HepG2 (cell line): ENCODE data around the gene AHCYL1. TPM values are rescaled to one million over a fixed set of nuclear protein-coding genes. Genes with fewer than 3 reads are reported as not detected.
A peak's percentile ranks its signal among the peaks of the same experiment; 100 is the strongest.

Experiments
- CSRNP2 ChIP-seq: sonication (generic); formaldehyde crosslinking; conservative IDR thresholded peaks from 2 replicates; pipeline ENCODE4 v1.8.0; 2022; ENCODE audit warnings: low read depth, missing genetic modification reagents
- ETV5 ChIP-seq: IDR thresholded peaks from 2 replicates; pipeline ENCODE4 v1.6.1; 2018; ENCODE audit warnings: missing biosample characterization, missing genetic modification reagents, inconsistent platforms, borderline replicate concordance
- GATAD2A ChIP-seq: IDR thresholded peaks from 2 replicates; pipeline ENCODE4 v1.6.1; 2016
- HNF1B ChIP-seq: sonication (generic); formaldehyde crosslinking; IDR thresholded peaks from 2 replicates; pipeline ENCODE4 v1.5.1; 2020; ENCODE audit warnings: mild to moderate bottlenecking, moderate library complexity, missing genetic modification reagents
- KAT7 ChIP-seq: IDR thresholded peaks from 2 replicates; pipeline ENCODE4 v1.6.1; 2018; ENCODE audit warnings: borderline replicate concordance, missing compliant biosample characterization
- KDM3A ChIP-seq: IDR thresholded peaks from 2 replicates; pipeline ENCODE4 v1.6.1; 2018; ENCODE audit warnings: low read depth, missing compliant biosample characterization
- KDM4B ChIP-seq: sonication (generic); formaldehyde crosslinking; IDR thresholded peaks from 2 replicates; pipeline ENCODE4 v1.4.0; 2020; ENCODE audit warnings: missing genetic modification reagents
- KDM6A ChIP-seq: IDR thresholded peaks from 2 replicates; pipeline ENCODE4 v1.6.1; 2016; ENCODE audit warnings: low read depth
- KLF6 ChIP-seq: IDR thresholded peaks from 2 replicates; pipeline ENCODE4 v1.8.0; 2016; ENCODE audit warnings: missing biosample characterization, missing genetic modification reagents
- MED1 ChIP-seq: sonication (generic); formaldehyde crosslinking; IDR thresholded peaks from 2 replicates; pipeline ENCODE4 v1.4.0; 2020; ENCODE audit warnings: missing genetic modification reagents
- MXI1 ChIP-seq: IDR thresholded peaks from 3 replicates; pipeline ENCODE4 v1.6.1; 2012; ENCODE audit warnings: low read depth, low read length, inconsistent platforms, borderline replicate concordance
- NR2F2 ChIP-seq: IDR thresholded peaks from 2 replicates; pipeline ENCODE4 v1.6.1; 2012; ENCODE audit warnings: low read depth, inconsistent platforms, borderline replicate concordance
- SOX5 ChIP-seq: IDR thresholded peaks from 2 replicates; pipeline ENCODE4 v1.6.1; 2016; ENCODE audit warnings: borderline replicate concordance
- SOX6 ChIP-seq, 2 experiments: fragments of 450-650 bp in 1 of 2; sonication (generic) in 1 of 2; formaldehyde crosslinking in 1 of 2; IDR thresholded peaks; 2 replicates each; pipeline versions ENCODE4 v1.4.0 to v1.6.1; 2017 to 2020; ENCODE audit warnings: antibody characterized with exemption in 1 of 2, mild to moderate bottlenecking in 1 of 2, missing genetic modification reagents in 1 of 2
- TAF15 ChIP-seq: fragments of 200-400 bp; formaldehyde crosslinking; IDR thresholded peaks from one replicate; pipeline ENCODE4 v1.6.1; 2018; ENCODE audit warnings: mild to moderate bottlenecking, low read depth, low read length; ENCODE audit not compliant: poor library complexity, severe bottlenecking
- TEAD3 ChIP-seq: optimal IDR thresholded peaks from 2 replicates; pipeline ENCODE3; 2016; ENCODE audit warnings: borderline replicate concordance
- ZBTB21 ChIP-seq: sonication (generic); formaldehyde crosslinking; IDR thresholded peaks from 2 replicates; pipeline ENCODE4 v1.4.0; 2020; ENCODE audit warnings: missing genetic modification reagents
- ZFX ChIP-seq: sonication (generic); formaldehyde crosslinking; IDR thresholded peaks from 2 replicates; pipeline ENCODE4 v1.4.0; 2020; ENCODE audit warnings: mild to moderate bottlenecking, low read depth, missing genetic modification reagents, moderate library complexity
- ZNF33B ChIP-seq: sonication (generic); formaldehyde crosslinking; IDR thresholded peaks from 2 replicates; pipeline ENCODE4 v1.5.1; 2020; ENCODE audit warnings: mild to moderate bottlenecking, missing genetic modification reagents
- ZNF644 ChIP-seq: IDR thresholded peaks from 2 replicates; pipeline ENCODE4 v1.6.1; 2016; ENCODE audit warnings: low read depth
- polyA plus RNA-seq, 8 experiments: library from polyadenylated mRNA; depleted of rRNA in 3 of 8; stranded (reverse) in 7 of 8; unstranded in 1 of 8; fragments of >200 nt; fragmentation: Illumina TruSeq in 4 of 8; extraction: Trizol in 4 of 8; gene quantifications; 2 replicates each; pipeline versions ENCODE4 v1.2.1 to v1.2.3, GENCODE V29; 2011 to 2016; ENCODE audit warnings: low read depth in 4 of 8, missing spikeins in 1 of 8, mixed read lengths in 1 of 8; ENCODE audit not compliant: insufficient read depth in 1 of 8
- total RNA-seq, 5 experiments: library from RNA; depleted of rRNA; stranded (reverse); fragments of >200 nt; fragmentation: Illumina TruSeq; extraction: Trizol; gene quantifications; 2 replicates each; pipeline ENCODE4 v1.2.3, GENCODE V29; 2016; ENCODE audit warnings: low read depth in 1 of 5
- TF ChIP-seq, protein P1 (sequence below): sonication (generic); formaldehyde crosslinking; IDR thresholded peaks from 2 replicates; pipeline ENCODE4 v1.4.0; 2020; ENCODE audit warnings: low read depth, missing genetic modification reagents
- TF ChIP-seq, protein P2 (sequence below), 2 experiments: sonication (generic) in 1 of 2; formaldehyde crosslinking in 1 of 2; IDR thresholded peaks; 2 replicates each; pipeline versions ENCODE4 v1.5.1 to v1.6.1; 2011 to 2020; ENCODE audit warnings: borderline replicate concordance in 1 of 2, low read depth in 1 of 2, low read length in 1 of 2, mild to moderate bottlenecking in 1 of 2, missing genetic modification reagents in 1 of 2, moderate library complexity in 1 of 2

Gene AHCYL1
- total and polyA plus RNA-seq, 2 of the 13 experiments (the other 11 are each of a cell fraction or from before 2014, with no cell fraction given), result 40.9 to 76.3 TPM

DNA sequence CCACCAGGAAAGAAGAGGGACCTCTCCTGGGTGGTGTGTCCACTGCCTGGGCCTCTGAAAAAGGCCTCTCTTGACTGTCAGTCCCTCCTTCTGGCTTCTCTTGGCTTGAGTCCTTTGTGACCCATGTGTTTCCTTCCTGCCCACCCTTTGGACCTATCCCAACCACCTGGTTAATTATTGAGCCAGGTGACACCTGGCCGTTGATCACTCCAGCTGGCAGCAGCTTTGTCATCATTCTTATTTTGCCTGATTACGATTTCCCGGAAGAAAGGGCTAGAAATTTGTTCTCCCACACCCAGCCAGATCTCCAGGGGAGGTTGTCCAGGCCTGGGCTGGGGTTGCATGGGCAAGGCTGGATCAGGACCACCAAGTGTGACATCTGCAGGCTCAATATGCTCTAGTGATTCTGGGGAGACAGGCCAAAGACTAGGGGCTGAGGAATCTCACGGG lies 49.1 kb upstream of the AHCYL1 start (continued):
- TF ChIP-seq HNF1B (CRISPR knock-in tag) (peak; percentile 100), MED1 (CRISPR knock-in tag) (peak; percentile 80), GATAD2A (peak; percentile 79), MXI1 (no peak), ETV5 (CRISPR knock-in tag) (peak; percentile 86; the same call in 1 of the 2 replicates), ZNF644 (CRISPR knock-in tag) (peak; percentile 54; the same call in 1 of the 2 replicates), ZNF33B (peak; percentile 38; the same call in 1 of the 2 replicates), SOX5 (CRISPR knock-in tag) (peak; percentile 80), TEAD3 (CRISPR knock-in tag) (peak; percentile 61), KLF6 (0 out of 2 replicates have a peak, but pooled peaks have one; percentile 32), TAF15 (no peak), KDM4B (CRISPR knock-in tag) (no peak), ZFX (CRISPR knock-in tag) (peak; percentile 76), SOX6 (IDR thresholded peaks at IDR 0.05) (no peak), SOX6 (CRISPR knock-in tag; IDR thresholded peaks at IDR 0.05) (peak; percentile 83), KDM6A (CRISPR knock-in tag) (peak; percentile 80), NR2F2 (peak; percentile 64; the same call in 1 of the 2 replicates), KAT7 (no peak), ZBTB21 (CRISPR knock-in tag) (0 out of 2 replicates have a peak, but pooled peaks have one; percentile 22), CSRNP2 (CRISPR knock-in tag) (no peak), KDM3A (0 out of 2 replicates have a peak, but pooled peaks have one; percentile 59)
- TF ChIP-seq, protein P1, sequence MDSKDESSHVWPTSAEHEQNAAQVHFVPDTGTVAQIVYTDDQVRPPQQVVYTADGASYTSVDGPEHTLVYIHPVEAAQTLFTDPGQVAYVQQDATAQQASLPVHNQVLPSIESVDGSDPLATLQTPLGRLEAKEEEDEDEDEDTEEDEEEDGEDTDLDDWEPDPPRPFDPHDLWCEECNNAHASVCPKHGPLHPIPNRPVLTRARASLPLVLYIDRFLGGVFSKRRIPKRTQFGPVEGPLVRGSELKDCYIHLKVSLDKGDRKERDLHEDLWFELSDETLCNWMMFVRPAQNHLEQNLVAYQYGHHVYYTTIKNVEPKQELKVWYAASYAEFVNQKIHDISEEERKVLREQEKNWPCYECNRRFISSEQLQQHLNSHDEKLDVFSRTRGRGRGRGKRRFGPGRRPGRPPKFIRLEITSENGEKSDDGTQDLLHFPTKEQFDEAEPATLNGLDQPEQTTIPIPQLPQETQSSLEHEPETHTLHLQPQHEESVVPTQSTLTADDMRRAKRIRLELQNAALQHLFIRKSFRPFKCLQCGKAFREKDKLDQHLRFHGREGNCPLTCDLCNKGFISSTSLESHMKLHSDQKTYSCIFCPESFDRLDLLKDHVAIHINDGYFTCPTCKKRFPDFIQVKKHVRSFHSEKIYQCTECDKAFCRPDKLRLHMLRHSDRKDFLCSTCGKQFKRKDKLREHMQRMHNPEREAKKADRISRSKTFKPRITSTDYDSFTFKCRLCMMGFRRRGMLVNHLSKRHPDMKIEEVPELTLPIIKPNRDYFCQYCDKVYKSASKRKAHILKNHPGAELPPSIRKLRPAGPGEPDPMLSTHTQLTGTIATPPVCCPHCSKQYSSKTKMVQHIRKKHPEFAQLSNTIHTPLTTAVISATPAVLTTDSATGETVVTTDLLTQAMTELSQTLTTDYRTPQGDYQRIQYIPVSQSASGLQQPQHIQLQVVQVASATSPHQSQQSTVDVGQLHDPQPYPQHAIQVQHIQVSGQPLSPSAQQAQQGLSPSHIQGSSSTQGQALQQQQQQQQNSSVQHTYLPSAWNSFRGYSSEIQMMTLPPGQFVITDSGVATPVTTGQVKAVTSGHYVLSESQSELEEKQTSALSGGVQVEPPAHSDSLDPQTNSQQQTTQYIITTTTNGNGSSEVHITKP (CRISPR knock-in tag), result 0 out of 2 replicates have a peak, but pooled peaks have one; percentile 29
- TF ChIP-seq, protein P2, sequence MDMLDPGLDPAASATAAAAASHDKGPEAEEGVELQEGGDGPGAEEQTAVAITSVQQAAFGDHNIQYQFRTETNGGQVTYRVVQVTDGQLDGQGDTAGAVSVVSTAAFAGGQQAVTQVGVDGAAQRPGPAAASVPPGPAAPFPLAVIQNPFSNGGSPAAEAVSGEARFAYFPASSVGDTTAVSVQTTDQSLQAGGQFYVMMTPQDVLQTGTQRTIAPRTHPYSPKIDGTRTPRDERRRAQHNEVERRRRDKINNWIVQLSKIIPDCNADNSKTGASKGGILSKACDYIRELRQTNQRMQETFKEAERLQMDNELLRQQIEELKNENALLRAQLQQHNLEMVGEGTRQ (IDR thresholded peaks at IDR 0.05; ENCODE audit: low read depth, low read length), result no peak
- TF ChIP-seq, protein P2 (CRISPR knock-in tag; IDR thresholded peaks at IDR 0.05; ENCODE audit: borderline replicate concordance), result no peak
